Endometrial microvascular endothelial cells (primary cell): Measurements from ENCODE around the gene PGS1. TPM values are rescaled to one million over a fixed set of nuclear protein-coding genes. Genes with fewer than 3 reads are reported as not detected.

ENCODE experiments used
- in situ Hi-C: cut with HindIII; loops from 2 replicates; pipeline ENCODE4 v1.10.0; 2017; ENCODE audit warnings: low sequenced_read_pairs, low pct_unique_long_range_greater_than_20kb; ENCODE audit errors: inconsistent ontology term
- total RNA-seq: library from RNA; depleted of rRNA; stranded (reverse); fragments of >200 nt; gene quantifications from one replicate; pipeline ENCODE4 v1.2.3, GENCODE V29; 2015; ENCODE audit errors: inconsistent ontology term

Gene PGS1
- total RNA-seq, 1 donor from 2014 or later, result 37.5 TPM

GRCh38 chr17:78399028-78399692, 20.7 kb downstream of the PGS1 start:
- in situ Hi-C loops, result no loop called here

GRCh38 chr17:78399693-78400144, 21.3 kb downstream of the PGS1 start:
- in situ Hi-C loops, result no loop called here

GRCh38 chr17:78400581-78401240, 22.3 kb downstream of the PGS1 start:
- in situ Hi-C loops, result no loop called here

GRCh38 chr17:78401246-78401645, 22.8 kb downstream of the PGS1 start:
- in situ Hi-C loops, result no loop called here

- in situ Hi-C loops, result no loop called here
Measured at GRCh38 chr17:78401891-78402290, 23.4 kb downstream of the PGS1 start.

GRCh38 chr17:78403822-78404221, 25.4 kb downstream of the PGS1 start:
- in situ Hi-C loops, result no loop called here

- in situ Hi-C loops, result no loop called here
Measured at GRCh38 chr17:78406396-78406795, 27.9 kb downstream of the PGS1 start.

GRCh38 chr17:78406920-78407319, 28.5 kb downstream of the PGS1 start:
- in situ Hi-C loops, result no loop called here

GRCh38 chr17:78407387-78408000, 29.0 kb downstream of the PGS1 start:
- in situ Hi-C loops, result no loop called here

- in situ Hi-C loops, result no loop called here
Measured at GRCh38 chr17:78408476-78409050, 30.1 kb downstream of the PGS1 start.

- in situ Hi-C loops, result no loop called here
Measured at GRCh38 chr17:78409191-78409928, 30.9 kb downstream of the PGS1 start.

- in situ Hi-C loops, result no loop called here
Measured at GRCh38 chr17:78411241-78411857, 32.9 kb downstream of the PGS1 start.

GRCh38 chr17:78412403-78412802, 34.0 kb downstream of the PGS1 start:
- in situ Hi-C loops, result no loop called here

- in situ Hi-C loops, result no loop called here
Measured at GRCh38 chr17:78414178-78415162, 36.0 kb downstream of the PGS1 start.

- in situ Hi-C loops, result no loop called here
Measured at GRCh38 chr17:78415821-78416711, 37.6 kb downstream of the PGS1 start.

- in situ Hi-C loops, result no loop called here
Measured at GRCh38 chr17:78416791-78417530, 38.5 kb downstream of the PGS1 start.
